ENCODE results near the gene TTC28.
"Not testable (repeated sequence)": the region's sequence is repeated elsewhere in the genome, so short reads cannot be mapped to it uniquely, and the experiment has no call there.

TTC28 gene

DNA sequence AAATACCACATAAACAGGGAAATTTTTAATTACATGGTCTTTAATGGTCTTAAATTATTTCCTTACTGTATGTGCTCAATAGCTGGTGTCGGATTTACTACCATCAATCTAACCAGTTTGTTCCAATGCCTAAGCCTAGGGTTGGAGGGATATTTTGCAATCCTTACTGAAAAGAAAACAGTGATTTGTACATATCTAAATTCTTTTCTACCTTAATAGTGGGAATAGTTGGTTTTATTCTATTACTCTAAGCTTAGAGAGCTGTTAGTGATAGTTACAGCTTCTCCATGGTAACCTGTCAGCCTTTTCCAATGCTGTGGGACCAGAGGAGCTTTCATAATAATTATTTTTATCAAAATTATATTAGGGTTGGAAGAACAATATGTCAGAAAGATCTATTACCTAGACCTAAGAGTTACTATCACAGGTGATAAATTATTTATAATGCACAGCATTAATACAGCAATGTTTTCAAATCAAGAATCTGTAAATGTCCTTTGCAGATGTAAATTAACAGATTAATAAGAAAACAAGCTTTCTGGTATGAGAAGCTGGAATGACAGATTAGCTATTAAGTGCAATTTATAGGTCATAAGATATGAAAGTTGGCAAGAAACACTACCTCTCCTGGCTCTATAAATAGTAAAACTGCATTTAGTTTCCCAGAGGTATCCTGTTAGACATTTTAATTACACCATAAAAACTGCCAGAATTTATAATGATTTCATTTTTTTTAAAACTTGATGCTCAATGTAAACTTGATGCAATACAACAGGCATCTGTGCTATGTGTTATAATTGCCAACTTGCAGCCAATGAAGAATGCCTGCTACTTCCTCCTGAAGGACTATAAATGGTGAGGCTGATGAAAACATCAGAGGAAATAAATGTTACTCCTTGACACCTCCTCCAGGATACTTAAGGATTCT lies 498.6 kb downstream of the TTC28 start:
- no peak for DNase-seq (ENCODE audit: low spot score)

DNA sequence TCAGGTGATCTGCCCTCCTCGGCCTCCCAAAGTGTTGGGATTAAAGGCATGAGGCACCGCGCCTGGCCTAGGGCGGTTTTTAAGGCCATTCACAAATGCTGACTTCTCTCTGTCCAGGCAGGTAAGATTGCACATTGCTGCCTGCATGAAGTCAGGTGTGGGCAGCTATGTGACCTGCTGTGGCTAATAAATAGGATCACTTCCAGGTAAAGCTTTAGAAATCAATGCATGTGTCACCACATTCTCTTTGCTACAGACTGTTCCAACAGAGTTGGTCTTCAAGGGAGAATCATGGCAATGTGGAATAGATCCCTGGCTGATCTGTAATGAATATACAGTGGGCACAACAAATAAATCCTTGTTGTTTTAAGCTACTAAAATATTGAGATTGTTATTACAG lies 500.2 kb downstream of the TTC28 start:
- DNase-seq (ENCODE audit: low spot score), result no peak

DNA sequence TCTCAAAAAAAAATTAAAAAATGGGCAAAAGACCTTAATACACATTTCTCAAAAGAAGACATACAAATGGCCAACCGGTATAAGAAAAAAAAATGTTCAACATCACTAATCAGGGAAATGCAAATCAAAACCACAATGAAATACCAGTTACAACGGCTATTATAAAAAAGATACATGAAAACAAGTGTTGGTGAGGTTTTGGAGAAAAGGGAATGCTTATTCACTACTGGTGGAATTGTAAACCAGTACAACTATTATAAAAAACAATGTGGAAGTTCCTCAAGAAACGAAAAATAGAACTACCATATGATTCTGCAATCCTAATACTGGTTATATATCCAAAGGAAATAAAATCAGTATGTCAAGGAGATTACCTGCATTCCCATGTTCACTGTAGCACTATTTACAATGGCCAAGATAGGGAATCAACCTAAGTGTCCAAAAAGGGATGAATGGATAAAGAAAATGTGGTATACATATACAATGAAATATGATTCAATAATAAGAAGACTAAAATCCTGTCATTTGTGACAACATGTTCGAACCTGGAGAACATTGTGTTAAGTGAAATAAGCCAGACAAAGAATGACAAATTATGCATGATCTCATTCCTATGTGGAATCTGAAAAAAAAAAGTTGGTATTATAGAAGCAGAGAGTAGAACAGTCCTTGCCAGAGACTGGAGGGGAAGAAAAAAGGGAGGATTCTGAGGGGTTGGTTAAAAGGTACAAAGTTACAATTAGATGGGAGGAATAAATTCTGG lies 503.7 kb downstream of the TTC28 start:
- no peak for DNase-seq (ENCODE audit: low spot score)

DNA sequence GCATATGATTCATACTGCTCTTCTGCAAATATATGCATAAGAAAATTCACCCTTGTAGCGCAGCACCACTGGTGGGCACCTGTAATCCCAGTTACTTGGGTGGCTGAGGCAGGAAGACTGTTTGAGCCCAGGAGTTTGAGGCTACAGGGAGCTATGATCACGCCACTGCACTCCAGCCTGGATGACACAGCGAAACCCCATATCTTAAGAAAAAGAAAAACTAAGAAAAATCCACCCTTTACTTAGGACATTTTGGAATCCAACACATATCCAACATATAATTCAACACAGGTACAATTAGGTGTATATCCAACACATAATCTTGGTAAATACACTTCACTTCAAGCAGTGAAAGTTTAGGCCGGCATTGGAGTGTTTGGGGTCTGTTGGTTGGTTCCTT lies 505.1 kb downstream of the TTC28 start:
- DNase-seq (ENCODE audit: low spot score), result no peak

DNA sequence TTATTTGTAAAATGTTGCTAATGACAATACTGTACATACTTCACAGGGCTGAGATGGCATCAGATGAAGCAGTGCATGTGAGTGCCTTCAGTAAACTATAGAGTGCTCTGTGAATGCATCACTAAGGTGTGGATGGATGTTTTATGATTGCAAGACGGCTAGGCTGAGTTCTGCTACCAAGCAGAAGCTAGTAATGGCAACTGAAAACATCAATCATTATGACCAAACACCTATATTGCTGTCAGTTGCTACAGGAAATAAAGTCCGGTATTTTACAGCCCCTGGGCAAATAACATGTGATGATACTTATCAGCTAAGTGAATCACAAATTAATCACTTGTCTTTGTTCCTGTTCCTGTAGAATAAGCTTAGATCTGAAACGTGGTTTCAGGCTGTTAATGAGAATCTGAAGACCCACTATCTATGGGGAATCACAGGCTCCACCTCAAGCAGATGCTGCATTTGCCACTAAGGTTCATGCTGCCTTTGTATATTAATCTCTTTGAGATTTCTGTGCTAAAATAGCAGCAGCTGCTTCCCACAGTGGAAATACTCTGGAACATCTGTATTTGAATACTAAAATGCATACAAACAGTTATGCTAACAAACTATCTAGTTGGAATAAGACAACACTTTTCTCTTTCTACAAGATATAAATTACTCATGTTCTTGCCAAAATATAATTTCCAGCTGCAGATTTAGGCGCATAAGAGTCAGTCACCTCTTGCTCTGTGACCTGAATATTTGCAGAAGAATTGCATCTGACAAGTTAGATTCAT lies 506.6 kb downstream of the TTC28 start:
- no peak for DNase-seq (ENCODE audit: low spot score)

DNA sequence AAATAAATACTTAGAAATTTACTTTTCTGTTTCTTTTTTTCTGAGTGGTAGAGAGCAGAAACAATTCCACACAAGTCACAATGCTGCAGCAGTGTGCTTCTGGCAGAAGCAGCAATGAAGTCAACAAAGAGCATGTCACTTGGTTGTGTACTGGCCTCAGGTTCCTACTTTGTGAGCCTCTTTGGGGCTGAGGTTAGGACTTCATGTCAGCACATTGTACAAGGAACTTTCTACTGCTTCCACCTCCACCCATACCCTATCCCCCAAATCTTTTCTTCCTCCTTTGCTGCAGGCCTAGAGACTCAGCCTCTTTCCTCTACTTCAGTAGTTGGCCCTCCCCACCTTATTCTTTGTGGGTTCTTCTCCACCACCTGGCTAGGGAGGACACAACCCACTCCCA lies 507.9 kb downstream of the TTC28 start:
- DNase-seq (ENCODE audit: low spot score), result no peak

DNA sequence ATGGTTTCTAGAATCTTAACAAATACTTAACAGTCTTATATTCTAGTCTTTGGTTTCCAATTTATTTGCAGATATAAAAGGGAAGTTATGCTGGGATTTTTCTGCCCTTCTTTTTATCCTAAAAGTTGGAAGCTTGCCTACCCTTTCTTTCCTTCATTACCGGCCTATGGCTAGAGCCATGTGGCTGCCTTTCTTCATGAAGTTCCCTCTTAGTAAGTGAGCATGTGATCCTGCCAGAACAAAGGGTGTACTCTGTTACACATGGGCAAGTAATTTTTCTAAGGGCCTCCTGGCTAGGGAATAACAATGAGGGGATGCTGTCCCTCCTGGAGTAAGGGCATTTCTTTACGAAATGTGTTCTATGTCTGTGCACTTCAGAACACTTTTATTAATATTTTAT lies 508.5 kb downstream of the TTC28 start:
- peak; percentile 53 for DNase-seq (ENCODE audit: low spot score)

DNA sequence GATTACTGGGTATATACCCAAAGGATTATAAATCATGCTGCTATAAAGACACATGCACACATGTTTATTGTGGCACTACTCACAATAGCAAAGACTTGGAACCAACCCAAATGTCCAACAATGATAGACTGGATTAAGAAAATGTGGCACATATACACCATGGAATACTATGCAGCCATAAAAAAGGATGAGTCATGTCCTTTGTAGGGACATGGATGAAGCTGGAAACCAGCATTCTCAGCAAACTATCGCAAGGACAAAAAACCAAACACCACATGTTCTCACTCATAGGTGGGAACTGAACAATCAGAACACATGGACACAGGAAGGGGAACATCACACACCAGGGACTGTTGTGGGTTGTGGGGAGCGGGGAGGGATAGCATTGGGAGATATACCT lies 510.3 kb downstream of the TTC28 start:
- DNase-seq (ENCODE audit: low spot score), result not testable (repeated sequence)

DNA sequence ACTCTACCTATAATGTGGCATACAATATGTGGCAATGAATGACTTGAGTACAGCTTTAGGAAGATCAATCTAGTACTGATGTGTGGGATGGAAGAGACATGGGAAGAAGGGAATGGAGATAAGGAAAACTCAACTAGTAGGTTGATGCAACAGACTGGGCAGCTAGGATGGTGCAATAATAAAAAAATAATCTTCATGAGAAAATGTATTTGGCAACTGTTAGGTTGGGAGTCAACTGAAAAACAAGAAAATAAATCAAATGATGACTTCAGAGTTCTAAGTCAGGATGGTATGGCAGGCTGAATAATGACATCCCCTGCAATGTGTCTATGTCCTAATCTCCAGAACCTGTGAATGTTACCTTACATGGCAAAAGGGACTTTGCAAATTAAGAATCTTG lies 523.8 kb downstream of the TTC28 start:
- DNase-seq (ENCODE audit: low spot score), result no peak

DNA sequence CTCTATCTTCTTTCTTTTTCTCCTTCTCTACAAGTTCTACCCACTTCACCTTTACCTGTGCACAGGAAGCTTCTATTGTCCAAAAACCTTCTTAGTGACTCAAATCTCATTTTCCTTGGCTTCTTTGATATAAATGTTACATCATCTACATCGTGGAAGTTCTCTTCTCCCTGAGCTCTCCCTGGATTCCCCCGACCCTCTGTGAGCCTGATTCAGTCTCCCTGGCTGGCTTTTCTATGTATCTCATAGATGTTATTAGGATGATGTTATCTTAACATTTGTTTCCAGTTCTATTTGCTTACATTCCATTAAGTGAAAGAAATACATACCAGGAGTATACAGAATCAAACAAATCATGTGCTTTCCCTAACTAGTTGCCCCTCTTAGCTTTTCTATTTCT lies 524.8 kb downstream of the TTC28 start:
- DNase-seq (ENCODE audit: low spot score), result no peak

DNA sequence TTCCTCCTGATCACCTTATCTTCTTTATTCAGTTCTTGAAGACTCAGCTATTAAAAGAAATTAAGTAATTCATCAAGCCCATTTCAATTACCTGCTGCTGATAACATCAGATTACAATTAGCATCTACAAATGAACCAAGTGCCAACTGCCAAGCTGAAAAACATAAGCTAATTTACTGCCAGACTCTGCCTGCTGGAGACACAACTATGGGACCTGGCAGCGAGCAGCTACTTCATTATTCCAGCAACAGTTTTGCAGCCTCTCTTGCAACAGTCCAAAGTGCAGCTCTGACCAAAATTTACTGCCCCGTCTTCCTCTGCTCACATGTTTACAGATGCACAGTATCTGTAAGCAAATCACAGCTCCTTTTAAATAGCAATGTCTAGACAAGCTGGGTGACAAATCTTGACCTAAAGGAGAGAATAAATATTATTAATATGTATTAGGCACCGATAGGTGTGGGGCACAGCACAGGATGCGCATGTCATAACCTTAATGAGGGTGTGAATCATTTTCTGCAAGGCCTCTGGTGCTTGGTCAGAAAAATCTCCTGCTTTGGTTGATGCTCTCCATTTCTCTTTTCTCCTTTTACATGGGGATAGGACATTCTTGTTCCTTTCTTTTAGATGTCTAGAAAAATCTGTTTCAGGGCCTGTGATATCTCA lies 528.4 kb downstream of the TTC28 start:
- DNase-seq (ENCODE audit: low spot score), result peak; percentile 33

DNA sequence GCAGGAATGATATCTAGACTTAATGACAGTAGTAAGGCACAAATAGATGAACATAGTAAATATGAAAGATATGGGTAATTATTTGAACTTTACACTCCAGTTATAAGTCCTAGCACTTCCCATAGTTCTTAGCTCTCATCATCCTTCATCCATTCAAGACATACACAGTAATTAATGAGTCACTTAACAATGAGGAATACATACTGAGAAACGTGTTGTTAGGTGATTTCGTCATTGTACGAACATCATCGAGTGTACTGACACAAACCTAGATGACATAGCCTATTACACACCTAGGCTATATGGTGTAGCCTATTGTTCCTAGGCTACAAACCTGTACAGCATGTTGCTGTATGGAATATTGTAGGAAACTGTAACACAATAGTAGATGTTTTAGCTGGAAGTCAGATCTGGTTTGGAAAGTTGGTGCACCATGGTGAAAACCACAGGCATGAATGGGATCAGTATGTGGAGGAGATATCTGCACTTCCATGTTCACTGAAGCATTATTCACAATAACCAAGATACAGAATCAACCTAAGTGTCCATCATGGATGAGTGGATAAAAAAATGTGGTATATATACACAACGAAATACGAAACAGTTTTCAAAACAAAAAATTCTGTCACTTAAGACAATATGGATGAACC lies 530.7 kb downstream of the TTC28 start:
- DNase-seq (ENCODE audit: low spot score), result no peak

DNA sequence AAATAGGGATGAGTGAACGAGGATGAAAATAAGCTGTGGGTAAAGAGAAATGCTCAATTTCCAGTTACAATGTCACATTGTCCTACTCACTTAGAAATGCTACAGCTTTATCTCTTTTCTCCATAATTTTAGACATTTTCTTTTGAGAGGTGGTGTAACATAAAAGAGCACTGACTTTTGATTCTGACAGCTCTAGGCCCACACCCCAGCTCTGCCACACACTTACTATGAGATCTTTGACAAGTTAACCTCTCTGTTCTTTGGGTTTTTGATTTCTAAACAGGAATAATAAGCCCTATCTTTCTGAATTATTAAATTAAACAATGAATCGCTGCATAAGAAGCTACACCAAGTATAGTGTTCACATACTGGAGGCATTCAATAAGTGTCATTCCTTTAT lies 532.2 kb downstream of the TTC28 start:
- DNase-seq (ENCODE audit: low spot score), result no peak

DNA sequence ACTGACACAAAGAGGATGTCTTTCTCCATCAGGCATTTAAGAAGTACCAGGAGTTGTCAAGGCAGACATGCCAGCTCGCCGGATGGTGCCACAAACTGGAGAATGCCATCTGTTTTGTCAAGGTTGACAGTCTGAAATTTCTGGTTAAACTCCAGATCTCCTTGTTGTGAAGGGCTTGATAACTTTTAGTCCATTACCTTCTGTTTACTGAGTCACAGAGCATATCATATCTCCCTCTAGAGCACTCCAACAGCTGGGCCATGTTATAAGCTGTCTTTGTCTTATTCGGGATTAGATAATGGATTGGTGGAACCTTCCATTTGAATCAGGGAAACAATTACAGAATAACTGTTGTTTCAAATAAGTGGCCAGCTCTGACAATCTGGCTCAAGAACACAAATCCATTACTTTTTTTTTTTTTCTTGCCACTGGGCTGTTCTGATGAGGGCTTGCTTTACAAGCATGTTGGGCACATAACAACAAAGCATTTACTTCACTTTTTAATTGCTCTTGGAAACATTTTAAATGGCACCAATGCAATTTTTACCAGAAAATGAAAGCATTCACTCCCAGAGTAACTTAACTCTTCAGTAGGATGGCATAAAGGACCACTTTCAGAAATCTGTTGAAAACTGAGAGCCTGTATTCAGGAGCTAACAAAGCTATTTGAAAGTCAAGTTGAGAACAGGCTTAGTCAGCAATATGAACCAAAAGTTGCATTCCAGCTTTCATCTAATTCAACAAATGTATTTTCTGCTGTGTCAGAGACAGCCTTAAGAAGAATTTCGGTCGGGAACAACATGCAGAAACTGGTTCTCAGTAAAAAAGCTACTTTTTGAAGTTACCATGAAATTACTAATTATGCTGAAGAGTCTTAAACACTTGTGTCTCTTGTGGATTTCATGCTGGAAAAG lies 533.0 kb downstream of the TTC28 start:
- peak; percentile 34 for DNase-seq (ENCODE audit: low spot score)

DNA sequence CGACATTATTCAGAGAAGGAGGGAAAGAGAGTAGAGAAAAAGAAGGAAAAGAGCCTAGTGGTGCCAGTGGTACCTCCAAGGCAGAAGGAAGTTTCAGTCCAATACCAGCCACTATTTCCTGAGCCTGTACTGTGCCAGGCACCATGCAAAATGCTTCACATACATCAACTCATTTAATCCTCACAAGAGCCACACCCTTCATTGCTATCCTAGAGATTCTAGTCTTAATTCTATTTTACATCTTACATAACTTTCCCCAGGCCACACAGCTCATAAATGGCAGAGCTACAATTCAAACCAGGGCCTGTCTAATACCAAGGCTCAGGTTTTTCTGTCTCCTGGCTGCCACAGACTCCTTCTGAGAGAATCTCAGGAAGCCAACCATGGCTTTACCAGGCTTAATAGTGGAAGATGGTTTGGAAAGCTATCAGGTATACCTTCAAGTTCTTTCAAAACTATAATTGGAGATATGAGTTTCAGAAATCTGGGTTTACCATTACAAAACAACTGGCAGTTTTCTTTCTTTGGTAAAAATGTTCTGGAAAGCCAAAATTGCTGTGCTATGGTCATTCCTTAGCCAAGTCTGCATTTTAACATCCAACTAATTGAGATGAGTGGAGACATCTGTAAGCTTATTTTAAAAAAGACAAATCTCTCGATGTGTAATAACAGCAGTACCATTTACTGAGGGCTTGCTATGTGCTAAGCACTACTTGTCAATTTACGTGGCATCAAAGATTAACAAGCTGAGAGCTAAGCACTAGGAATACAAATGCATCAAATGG lies 535.5 kb downstream of the TTC28 start:
- DNase-seq (ENCODE audit: low spot score), result no peak

DNA sequence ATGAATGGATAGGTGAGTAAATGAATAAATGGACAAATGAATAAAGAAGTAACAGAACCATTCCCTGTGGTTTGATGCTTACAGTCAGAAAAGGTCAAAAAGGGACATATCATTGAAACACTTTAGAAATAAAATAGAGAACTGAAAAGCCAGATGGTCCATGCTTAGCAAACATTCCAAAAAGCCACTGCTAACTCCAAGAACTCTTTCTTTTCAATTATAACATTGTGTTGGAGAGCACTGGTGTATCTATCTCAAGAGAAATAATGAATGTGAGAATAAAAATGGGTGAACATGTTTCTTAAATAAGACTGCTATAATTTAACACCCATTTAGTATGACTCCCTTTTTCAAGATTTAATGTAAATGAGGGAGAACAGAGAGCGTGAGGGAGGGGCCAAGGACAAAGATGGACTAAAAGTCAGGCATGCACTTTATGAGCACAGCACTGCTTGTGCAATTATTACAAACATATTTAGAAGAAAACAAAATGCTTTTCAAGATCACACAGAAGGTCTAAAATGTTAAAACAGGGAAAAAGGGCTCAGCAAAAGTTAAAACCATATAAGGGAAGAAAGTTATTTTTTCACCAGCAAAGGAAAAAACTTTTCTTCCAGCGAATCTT lies 536.3 kb downstream of the TTC28 start:
- no peak for DNase-seq (ENCODE audit: low spot score)

DNA sequence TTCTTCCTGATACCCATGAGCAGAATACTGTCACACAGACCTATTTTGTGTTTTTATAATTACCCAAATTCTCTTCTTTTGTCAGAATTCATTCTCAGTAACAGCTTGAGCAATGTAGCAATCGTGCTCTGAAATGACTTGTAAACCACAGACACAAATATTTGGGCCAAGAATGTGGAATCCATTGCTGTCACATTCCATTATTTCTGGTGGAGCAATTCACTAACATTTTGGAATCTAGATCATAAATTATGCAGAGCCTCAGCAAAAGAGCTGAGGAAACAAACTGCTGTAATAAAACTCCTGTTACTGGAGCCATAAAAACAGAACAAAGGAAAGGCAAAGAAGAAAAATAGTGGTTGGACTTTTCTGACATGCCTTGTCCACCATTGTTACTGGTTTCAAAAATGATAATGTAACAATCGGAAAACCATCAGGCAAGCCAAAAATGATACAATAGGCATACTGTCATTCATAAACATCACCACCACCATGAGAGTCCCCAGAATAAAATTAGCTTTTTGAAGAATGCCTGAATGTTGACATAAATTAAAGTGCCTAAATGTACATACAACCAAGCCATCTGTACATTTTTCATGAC lies 537.2 kb downstream of the TTC28 start:
- peak; percentile 9 for DNase-seq (ENCODE audit: low spot score)

DNA sequence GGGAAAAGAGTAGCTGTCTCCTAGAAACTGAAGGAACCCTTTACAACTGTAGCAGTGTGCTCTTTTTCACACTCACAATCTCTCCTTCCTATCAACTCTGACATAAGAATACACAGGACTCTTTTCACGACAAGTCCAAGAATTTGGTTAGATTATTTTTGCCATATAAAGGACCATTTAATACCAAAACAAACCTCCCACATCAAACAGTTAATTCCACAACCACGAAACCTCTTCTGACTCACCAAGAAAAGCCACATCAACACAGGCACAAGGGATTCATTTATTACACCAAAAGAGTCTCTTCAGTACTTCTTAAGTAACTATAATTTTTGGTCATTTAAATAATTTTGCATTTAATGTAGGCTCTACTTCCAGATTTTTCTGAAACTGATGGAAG lies 538.0 kb downstream of the TTC28 start:
- no peak for DNase-seq (ENCODE audit: low spot score)

DNA sequence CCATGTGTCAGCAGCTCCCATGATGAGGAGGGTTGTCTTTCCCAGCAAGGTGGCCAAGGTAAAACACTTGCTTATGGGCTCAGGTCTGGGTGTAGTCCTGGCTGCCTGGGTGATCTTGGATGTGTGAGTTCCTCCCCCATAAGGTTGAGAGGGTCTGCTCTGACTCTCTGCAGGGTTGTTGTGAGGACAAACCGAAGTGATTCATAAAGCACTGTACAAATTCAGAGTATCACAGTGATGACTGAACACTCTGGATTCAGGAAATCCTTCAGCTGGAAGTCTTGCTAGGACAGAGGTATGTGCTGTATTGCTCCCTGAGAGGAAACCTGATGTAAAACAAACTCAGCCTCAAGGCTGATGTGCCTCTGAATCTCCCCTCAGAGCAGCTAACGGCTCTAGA lies 539.7 kb downstream of the TTC28 start:
- DNase-seq (ENCODE audit: low spot score), result no peak
